Uterus (tissue), 2 donors: ENCODE data around the gene SLC16A12.

Experiments used
- CTCF ChIP-seq, 4 experiments: fragments of 200-600 bp in 2 of 4; fragments of 450-650 bp in 2 of 4; sonication (generic) in 2 of 4; IDR thresholded peaks; one replicate each; pipeline ENCODE4 v1.5.1; 2016 to 2019; ENCODE audit warnings: antibody characterized with exemption in 4 of 4, mild to moderate bottlenecking in 2 of 4, moderate library complexity in 1 of 4
- POLR2A ChIP-seq, 2 donors: fragments of 450-650 bp; IDR thresholded peaks; one replicate each; pipeline ENCODE4 v1.6.1; 2016; ENCODE audit warnings: antibody characterized with exemption in 2 of 2, mild to moderate bottlenecking in 1 of 2, moderate library complexity in 1 of 2

- TF ChIP-seq CTCF (IDR thresholded peaks at IDR 0.05) (no peak), POLR2A (IDR thresholded peaks at IDR 0.05) (no peak)
Measured at GRCh38 chr10:89575031-89575430, 39.6 kb upstream of the SLC16A12 start.
